Measurements from ENCODE around the gene MRPS22.

The MRPS22 gene

GRCh38 chr3:139338405-139338804, 5.4 kb upstream of the MRPS22 start:
- TF ChIP-seq CTCF (IDR thresholded peaks at IDR 0.05; ENCODE audit: low read depth, low read length, missing control alignments), result no peak
- DNase-seq (ENCODE audit: low read depth), result no peak
- in situ Hi-C loops (cut with HindIII; ENCODE audit: low sequenced_read_pairs), result no loop called here
- no peak overlapping the region for H3K4me3 ChIP-seq (ENCODE audit: low read depth, low read length)

GRCh38 chr3:139339219-139339906, 4.5 kb upstream of the MRPS22 start:
- in situ Hi-C loops (cut with HindIII; ENCODE audit: low sequenced_read_pairs), result no loop called here
- no peak for TF ChIP-seq CTCF (IDR thresholded peaks at IDR 0.05; ENCODE audit: low read depth, low read length, missing control alignments)
- DNase-seq (ENCODE audit: low read depth), result no peak
- no peak overlapping the region for H3K4me3 ChIP-seq (ENCODE audit: low read depth, low read length)

- TF ChIP-seq CTCF (IDR thresholded peaks at IDR 0.05; ENCODE audit: low read depth, low read length, missing control alignments), result no peak
- no peak for DNase-seq (ENCODE audit: low read depth)
- no peak overlapping the region for H3K4me3 ChIP-seq (ENCODE audit: low read depth, low read length)
- in situ Hi-C loops (cut with HindIII; ENCODE audit: low sequenced_read_pairs), result loop anchor here (10.0 kb wide), 1 partner anchor 226 kb away; no protein-coding TSS in a partner anchor
Observed at GRCh38 chr3:139340784-139341183, 3.0 kb upstream of the MRPS22 start.

GRCh38 chr3:139342054-139342453, 1.8 kb upstream of the MRPS22 start:
- no peak overlapping the region for H3K4me3 ChIP-seq (ENCODE audit: low read depth, low read length)
- DNase-seq (ENCODE audit: low read depth), result no peak
- no peak for TF ChIP-seq CTCF (IDR thresholded peaks at IDR 0.05; ENCODE audit: low read depth, low read length, missing control alignments)
- in situ Hi-C loops (cut with HindIII; ENCODE audit: low sequenced_read_pairs), result loop anchor here (10.0 kb wide), 1 partner anchor 227 kb away; no protein-coding TSS in a partner anchor

GRCh38 chr3:139346771-139347170, 3.0 kb downstream of the MRPS22 start:
- in situ Hi-C loops (cut with HindIII; ENCODE audit: low sequenced_read_pairs), result loop anchor here (10.0 kb wide), 1 partner anchor 232 kb away; no protein-coding TSS in a partner anchor
- TF ChIP-seq CTCF (IDR thresholded peaks at IDR 0.05; ENCODE audit: low read depth, low read length, missing control alignments), result no peak
- DNase-seq (ENCODE audit: low read depth), result no peak
- no peak overlapping the region for H3K4me3 ChIP-seq (ENCODE audit: low read depth, low read length)

GRCh38 chr3:139353920-139354556, 10.2 kb downstream of the MRPS22 start:
- peak; percentile 90 for TF ChIP-seq CTCF (IDR thresholded peaks at IDR 0.05; ENCODE audit: low read depth, low read length, missing control alignments)
- no peak overlapping the region for H3K4me3 ChIP-seq (ENCODE audit: low read depth, low read length)
- in situ Hi-C loops (cut with HindIII; ENCODE audit: low sequenced_read_pairs), result no loop called here
- peak; percentile 22 for DNase-seq (ENCODE audit: low read depth)
